IMR-90 (cell line): ENCODE results near the gene ELMO1. TPM values are rescaled to one million over a fixed set of nuclear protein-coding genes. Genes with fewer than 3 reads are reported as not detected.

Source experiments
- ATAC-seq: fragments of 200-7000 bp; cut with Tn5 transposase; 2 replicates; pipeline ENCODE4 v1.9.1; 2020; ENCODE audit warnings: low read depth, mild to moderate bottlenecking, moderate library complexity
- BruUV-seq: library from RNA; stranded (reverse); fragments of 400-500 nt; replicated peaks from 2 replicates; lab custom pipeline; 2021; lab: Mats Ljungman, UMichigan
- CTCF ChIA-PET: fragments of 300-600 bp; formaldehyde crosslinking; extraction: SDS; loops from one replicate; lab custom pipeline; 2021; ENCODE audit warnings: antibody characterized with exemption; lab: Yijun Ruan, JAX
- POLR2A ChIA-PET: fragments of 300-600 bp; sonication (Branson Sonifier 250); formaldehyde crosslinking; loops from one replicate; lab custom pipeline; 2022; ENCODE audit warnings: antibody characterized with exemption; ENCODE audit not compliant: unreplicated experiment; lab: Charles Lee
- DNase-seq: peaks from one replicate; pipeline ENCODE4 v3.0.0; 2013
- H2AFZ ChIP-seq: replicated peaks from 2 replicates; pipeline ENCODE3; 2013; ENCODE audit warnings: low read length, mild to moderate bottlenecking; ENCODE audit not compliant: poor library complexity
- H2AK5ac ChIP-seq: 2 replicates; pipeline ENCODE4 v1.6.1; 2013; ENCODE audit warnings: low read depth, low read length, inconsistent platforms
- H2AK9ac ChIP-seq: replicated peaks from 2 replicates; pipeline ENCODE3; 2013; ENCODE audit warnings: mild to moderate bottlenecking, low read depth, low read length, moderate library complexity; ENCODE audit not compliant: poor library complexity
- H2BK120ac ChIP-seq: 2 replicates; pipeline ENCODE4 v1.6.1; 2013; ENCODE audit warnings: low read depth, low read length, inconsistent platforms
- H2BK15ac ChIP-seq: 3 replicates; pipeline ENCODE4 v1.6.1; 2013; ENCODE audit warnings: low read depth, low read length, inconsistent platforms
- H2BK20ac ChIP-seq: 2 replicates; pipeline ENCODE4 v1.6.1; 2013; ENCODE audit warnings: low read depth, mild to moderate bottlenecking, inconsistent platforms, low read length, moderate library complexity
- H2BK5ac ChIP-seq: 2 replicates; pipeline ENCODE4 v1.6.1; 2013; ENCODE audit warnings: mild to moderate bottlenecking, low read depth, low read length, inconsistent platforms; ENCODE audit not compliant: poor library complexity, severe bottlenecking
- H3K14ac ChIP-seq: replicated peaks from 2 replicates; pipeline ENCODE4 v1.6.1; 2013; ENCODE audit warnings: low read depth, low read length, inconsistent platforms
- H3K18ac ChIP-seq: 2 replicates; pipeline ENCODE4 v1.6.1; 2013; ENCODE audit warnings: low read depth, low read length, control low read depth
- H3K23ac ChIP-seq: 2 replicates; pipeline ENCODE4 v1.6.1; 2013; ENCODE audit warnings: low read depth, low read length, inconsistent platforms
- H3K27ac ChIP-seq: 2 replicates; pipeline ENCODE4 v1.5.1; 2013; ENCODE audit warnings: mild to moderate bottlenecking, control low read depth, low read length; ENCODE audit not compliant: insufficient read depth
- H3K27me3 ChIP-seq: 2 replicates; pipeline ENCODE4 v1.6.1; 2013; ENCODE audit warnings: low read length; ENCODE audit not compliant: control insufficient read depth, insufficient read depth
- H3K36me3 ChIP-seq: 2 replicates; pipeline ENCODE4 v1.6.1; 2013; ENCODE audit warnings: low read length, mixed read lengths; ENCODE audit not compliant: control insufficient read depth, insufficient read depth
- H3K4ac ChIP-seq: 2 replicates; pipeline ENCODE4 v1.6.1; 2013; ENCODE audit warnings: low read depth, low read length, inconsistent platforms
- H3K4me1 ChIP-seq: 2 replicates; pipeline ENCODE4 v1.6.1; 2013; ENCODE audit warnings: low read length, mixed read lengths; ENCODE audit not compliant: control insufficient read depth, insufficient read depth
- H3K4me2 ChIP-seq: 2 replicates; pipeline ENCODE4 v1.6.1; 2013; ENCODE audit warnings: low read depth, mild to moderate bottlenecking, control low read depth, low read length, moderate library complexity
- H3K4me3 ChIP-seq: 2 replicates; pipeline ENCODE4 v1.5.1; 2013; ENCODE audit warnings: low read depth, mild to moderate bottlenecking, control low read depth, low read length, moderate library complexity; ENCODE audit not compliant: insufficient read depth
- H3K56ac ChIP-seq: 2 replicates; pipeline ENCODE4 v1.6.1; 2013; ENCODE audit warnings: low read length, inconsistent platforms; ENCODE audit not compliant: insufficient read depth; ENCODE audit errors: extremely low read depth
- H3K79me1 ChIP-seq, 2 experiments: 2 replicates each; pipeline ENCODE4 v1.6.1; 2013; ENCODE audit warnings: low read length in 2 of 2, inconsistent platforms in 1 of 2, low read depth in 1 of 2
- H3K9ac ChIP-seq: 2 replicates; pipeline ENCODE4 v1.6.1; 2013; ENCODE audit warnings: low read depth, low read length, control low read depth
- H3K9me1 ChIP-seq: 2 replicates; pipeline ENCODE4 v1.6.1; 2013; ENCODE audit warnings: low read length, inconsistent platforms; ENCODE audit not compliant: insufficient read depth
- H3K9me3 ChIP-seq: 2 replicates; pipeline ENCODE4 v1.6.1; 2013; ENCODE audit warnings: low read length; ENCODE audit not compliant: control insufficient read depth, insufficient read depth
- H4K20me1 ChIP-seq: 2 replicates; pipeline ENCODE4 v1.6.1; 2013; ENCODE audit warnings: low read length, inconsistent platforms; ENCODE audit not compliant: insufficient read depth
- H4K5ac ChIP-seq: 2 replicates; pipeline ENCODE4 v1.6.1; 2013; ENCODE audit warnings: mild to moderate bottlenecking, low read depth, low read length, control low read depth
- H4K8ac ChIP-seq, 2 experiments: 2 replicates each; pipeline ENCODE4 v1.6.1; 2013; ENCODE audit warnings: low read depth in 2 of 2, low read length in 2 of 2, control low read depth in 1 of 2, inconsistent platforms in 1 of 2
- H4K91ac ChIP-seq: 2 replicates; pipeline ENCODE4 v1.6.1; 2013; ENCODE audit warnings: low read depth, low read length, inconsistent platforms; ENCODE audit not compliant: insufficient read depth
- BHLHE40 ChIP-seq: fragments of 150-350 bp; IDR thresholded peaks from 2 replicates; pipeline ENCODE4 v1.6.1; 2016; ENCODE audit warnings: mild to moderate bottlenecking, low read depth, low read length
- CEBPB ChIP-seq: IDR thresholded peaks from 2 replicates; pipeline ENCODE4 v1.6.1; 2012; ENCODE audit warnings: low read depth, low read length, improper control_type of control experiment
- CHD1 ChIP-seq: IDR thresholded peaks from 2 replicates; pipeline ENCODE4 v1.6.1; 2012; ENCODE audit warnings: low read depth, low read length, improper control_type of control experiment
- FOS ChIP-seq: fragments of 150-350 bp; IDR thresholded peaks from 2 replicates; pipeline ENCODE4 v1.6.1; 2016; ENCODE audit warnings: low read depth, low read length
- MAFK ChIP-seq: IDR thresholded peaks from 2 replicates; pipeline ENCODE4 v1.6.1; 2012; ENCODE audit warnings: low read depth, low read length, improper control_type of control experiment
- MAZ ChIP-seq: IDR thresholded peaks from 2 replicates; pipeline ENCODE4 v1.6.1; 2012; ENCODE audit warnings: low read depth, mild to moderate bottlenecking, low read length, improper control_type of control experiment, moderate library complexity, borderline replicate concordance
- MXI1 ChIP-seq: IDR thresholded peaks from 2 replicates; pipeline ENCODE4 v1.6.1; 2012; ENCODE audit warnings: low read depth, mild to moderate bottlenecking, low read length, moderate library complexity, borderline replicate concordance
- NFE2L2 ChIP-seq: fragments of 150-350 bp; IDR thresholded peaks from 2 replicates; pipeline ENCODE4 v1.6.1; 2016; ENCODE audit warnings: low read depth, mild to moderate bottlenecking, low read length
- POLR2A ChIP-seq: IDR thresholded peaks from 2 replicates; pipeline ENCODE4 v1.6.1; 2012; ENCODE audit warnings: mild to moderate bottlenecking, low read depth, low read length
- RAD21 ChIP-seq: IDR thresholded peaks from 2 replicates; pipeline ENCODE4 v1.6.1; 2012; ENCODE audit warnings: low read length, improper control_type of control experiment
- RCOR1 ChIP-seq: IDR thresholded peaks from 2 replicates; pipeline ENCODE4 v1.6.1; 2012; ENCODE audit warnings: mild to moderate bottlenecking, low read length, improper control_type of control experiment; ENCODE audit not compliant: insufficient replicate concordance
- RFX5 ChIP-seq: IDR thresholded peaks from 2 replicates; pipeline ENCODE4 v1.8.0; 2012; ENCODE audit warnings: low read depth, mild to moderate bottlenecking, low read length, moderate library complexity
- SMC3 ChIP-seq: fragments of 150-350 bp; IDR thresholded peaks from 2 replicates; pipeline ENCODE4 v1.6.1; 2016; ENCODE audit warnings: low read depth, mild to moderate bottlenecking, antibody characterized with exemption, low read length, moderate library complexity
- WGBS, 2 experiments: methylation state at CpG; one replicate each; pipeline versions ENCODE4 v1.1.5 to v1.1.7; 2013; ENCODE audit warnings: missing lambda C conversion rate in 2 of 2; ENCODE audit not compliant: insufficient read length in 1 of 2; ENCODE audit errors: extremely low coverage in 2 of 2; 5-methylcytosine and 5-hydroxymethylcytosine counted together
- dilution Hi-C: fragments of 300-500 bp; cut with HindIII; formaldehyde crosslinking; loops from one replicate; pipeline ENCODE4 v1.14.3; 2018; ENCODE audit warnings: low sequenced_read_pairs; ENCODE audit not compliant: unreplicated experiment
- in situ Hi-C: fragments of 300-500 bp; cut with MboI; formaldehyde crosslinking; loops from 3 replicates; pipeline ENCODE4 v1.14.3; 2019; ENCODE audit warnings: low sequenced_read_pairs, inconsistent platforms, mixed read lengths
- intact Hi-C: fragments of 100-400 bp; cut with micrococcal nuclease; formaldehyde crosslinking; loops from 2 replicates; pipeline ENCODE4 v1.10.0; 2022
- polyA plus RNA-seq, 3 experiments: library from polyadenylated mRNA; depleted of rRNA; stranded (reverse); fragments of >200 nt; gene quantifications; 2 replicates each; pipeline ENCODE4 v1.2.3, GENCODE V29; 2012; ENCODE audit warnings: low replicate concordance in 1 of 3
- total RNA-seq: library from RNA; depleted of rRNA; stranded (reverse); fragments of >200 nt; gene quantifications from 2 replicates; pipeline ENCODE4 v1.2.3, GENCODE V29; 2012
- TF ChIP-seq, protein P1 (sequence below): conservative IDR thresholded peaks from 2 replicates; pipeline ENCODE4 v1.5.1; 2012; ENCODE audit warnings: mild to moderate bottlenecking, low read depth, low read length, improper control_type of control experiment
- TF ChIP-seq, protein P2 (sequence below): fragments of 150-350 bp; IDR thresholded peaks from 2 replicates; pipeline ENCODE4 v1.6.1; 2017; ENCODE audit warnings: mild to moderate bottlenecking, antibody characterized with exemption, low read length, low read depth
- TF ChIP-seq, protein P3 (sequence below): fragments of 150-350 bp; IDR thresholded peaks from 2 replicates; pipeline ENCODE4 v1.6.1; 2016; ENCODE audit warnings: low read depth, mild to moderate bottlenecking, low read length, moderate library complexity, borderline replicate concordance

The ELMO1 gene
- total and polyA plus RNA-seq, 2 of the 4 experiments (the other 2 are of a cell fraction): 0.03 TPM; not detected in 1

DNA sequence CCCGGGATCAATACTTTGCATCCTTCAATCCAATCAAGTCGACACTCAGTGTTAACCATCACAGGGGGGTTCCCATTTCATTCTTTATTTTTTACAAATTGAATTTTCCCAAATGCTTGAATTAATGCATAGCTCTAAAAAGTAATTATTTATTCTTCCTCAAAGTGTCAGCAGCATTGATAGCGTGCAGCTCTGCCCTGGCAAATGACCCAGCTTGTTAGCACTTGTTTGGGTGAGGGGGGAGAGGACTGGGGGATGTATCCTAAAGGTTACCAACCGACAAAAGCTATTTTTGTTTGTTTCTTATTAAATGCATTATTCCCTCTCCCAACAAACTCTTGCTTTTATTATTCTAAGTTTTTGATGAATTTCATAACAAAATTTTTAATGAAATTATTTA lies 27.0 kb upstream of the ELMO1 start:
- Histone ChIP-seq H2AFZ (no peak overlapping the region), H2BK20ac (no peak overlapping the region), H2BK120ac (no peak overlapping the region), H3K14ac (no peak overlapping the region), H3K9ac (no peak overlapping the region), H3K23ac (no peak overlapping the region), H3K9me3 (peaks cover 9% of the 10 kb centered on the region), H2AK9ac (no peak overlapping the region), H4K5ac (no peak overlapping the region), H3K27ac (no peak overlapping the region), H3K27me3 (no peaks in the 10 kb centered on the region), H4K8ac (no peak overlapping the region), H2BK5ac (no peak overlapping the region), H2BK15ac (no peak overlapping the region), H2AK5ac (no peak overlapping the region), H3K4me3 (no peak overlapping the region), H3K79me1 (no peaks in the 10 kb centered on the region), H3K4ac (no peak overlapping the region), H3K4me1 (no peaks in the 10 kb centered on the region), H3K18ac (no peak overlapping the region), H4K91ac (no peak overlapping the region), H3K56ac (no peak overlapping the region), H3K4me2 (no peak overlapping the region), H3K36me3 (no peaks in the 10 kb centered on the region), H4K20me1 (no peaks in the 10 kb centered on the region), H3K9me1 (no peaks in the 10 kb centered on the region)
- no TSS peak for BruUV-seq
- in situ Hi-C loops: no loop called here
- no peak for TF ChIP-seq POLR2A
- TF ChIP-seq, protein P1, sequence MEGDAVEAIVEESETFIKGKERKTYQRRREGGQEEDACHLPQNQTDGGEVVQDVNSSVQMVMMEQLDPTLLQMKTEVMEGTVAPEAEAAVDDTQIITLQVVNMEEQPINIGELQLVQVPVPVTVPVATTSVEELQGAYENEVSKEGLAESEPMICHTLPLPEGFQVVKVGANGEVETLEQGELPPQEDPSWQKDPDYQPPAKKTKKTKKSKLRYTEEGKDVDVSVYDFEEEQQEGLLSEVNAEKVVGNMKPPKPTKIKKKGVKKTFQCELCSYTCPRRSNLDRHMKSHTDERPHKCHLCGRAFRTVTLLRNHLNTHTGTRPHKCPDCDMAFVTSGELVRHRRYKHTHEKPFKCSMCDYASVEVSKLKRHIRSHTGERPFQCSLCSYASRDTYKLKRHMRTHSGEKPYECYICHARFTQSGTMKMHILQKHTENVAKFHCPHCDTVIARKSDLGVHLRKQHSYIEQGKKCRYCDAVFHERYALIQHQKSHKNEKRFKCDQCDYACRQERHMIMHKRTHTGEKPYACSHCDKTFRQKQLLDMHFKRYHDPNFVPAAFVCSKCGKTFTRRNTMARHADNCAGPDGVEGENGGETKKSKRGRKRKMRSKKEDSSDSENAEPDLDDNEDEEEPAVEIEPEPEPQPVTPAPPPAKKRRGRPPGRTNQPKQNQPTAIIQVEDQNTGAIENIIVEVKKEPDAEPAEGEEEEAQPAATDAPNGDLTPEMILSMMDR: no peak
- TF ChIP-seq, protein P2, sequence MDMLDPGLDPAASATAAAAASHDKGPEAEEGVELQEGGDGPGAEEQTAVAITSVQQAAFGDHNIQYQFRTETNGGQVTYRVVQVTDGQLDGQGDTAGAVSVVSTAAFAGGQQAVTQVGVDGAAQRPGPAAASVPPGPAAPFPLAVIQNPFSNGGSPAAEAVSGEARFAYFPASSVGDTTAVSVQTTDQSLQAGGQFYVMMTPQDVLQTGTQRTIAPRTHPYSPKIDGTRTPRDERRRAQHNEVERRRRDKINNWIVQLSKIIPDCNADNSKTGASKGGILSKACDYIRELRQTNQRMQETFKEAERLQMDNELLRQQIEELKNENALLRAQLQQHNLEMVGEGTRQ: no peak
- no peak for TF ChIP-seq RFX5
- no peak for TF ChIP-seq MXI1
- no peak for TF ChIP-seq CEBPB
- no peak for TF ChIP-seq MAFK
- TF ChIP-seq CHD1: no peak
- no peak for TF ChIP-seq RAD21
- no peak for TF ChIP-seq BHLHE40
- TF ChIP-seq RCOR1: no peak
- TF ChIP-seq, protein P3, sequence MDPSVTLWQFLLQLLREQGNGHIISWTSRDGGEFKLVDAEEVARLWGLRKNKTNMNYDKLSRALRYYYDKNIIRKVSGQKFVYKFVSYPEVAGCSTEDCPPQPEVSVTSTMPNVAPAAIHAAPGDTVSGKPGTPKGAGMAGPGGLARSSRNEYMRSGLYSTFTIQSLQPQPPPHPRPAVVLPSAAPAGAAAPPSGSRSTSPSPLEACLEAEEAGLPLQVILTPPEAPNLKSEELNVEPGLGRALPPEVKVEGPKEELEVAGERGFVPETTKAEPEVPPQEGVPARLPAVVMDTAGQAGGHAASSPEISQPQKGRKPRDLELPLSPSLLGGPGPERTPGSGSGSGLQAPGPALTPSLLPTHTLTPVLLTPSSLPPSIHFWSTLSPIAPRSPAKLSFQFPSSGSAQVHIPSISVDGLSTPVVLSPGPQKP: no peak
- no peak for TF ChIP-seq NFE2L2
- no peak for TF ChIP-seq SMC3
- no peak for TF ChIP-seq MAZ
- no peak for TF ChIP-seq FOS
- POLR2A ChIA-PET: no interaction called here
- ATAC-seq (no peak), DNase-seq (no peak)
- CTCF ChIA-PET: interaction anchor here (0.7 kb wide), 1 partner anchor 33 kb away, joined by 3 read pairs; no protein-coding TSS in a partner anchor
- dilution Hi-C loops: no loop called here
- intact Hi-C loops: no loop called here
- no CpG with 5 or more reads among the region's 4 CpGs for WGBS, 2 experiments
